GM19372 (cell line): Measurements from ENCODE around the gene FRMD4A.
"Not testable (repeated sequence)": the region's sequence is repeated elsewhere in the genome, so short reads cannot be mapped to it uniquely, and the experiment has no call there.

Source experiments
- ATAC-seq: cut with Tn5 transposase; IDR thresholded peaks from one replicate; pipeline ENCODE4 v1.9.1; 2021; ENCODE audit warnings: mild to moderate bottlenecking, low read depth, moderate library complexity; ENCODE audit not compliant: unreplicated experiment

The FRMD4A gene

DNA sequence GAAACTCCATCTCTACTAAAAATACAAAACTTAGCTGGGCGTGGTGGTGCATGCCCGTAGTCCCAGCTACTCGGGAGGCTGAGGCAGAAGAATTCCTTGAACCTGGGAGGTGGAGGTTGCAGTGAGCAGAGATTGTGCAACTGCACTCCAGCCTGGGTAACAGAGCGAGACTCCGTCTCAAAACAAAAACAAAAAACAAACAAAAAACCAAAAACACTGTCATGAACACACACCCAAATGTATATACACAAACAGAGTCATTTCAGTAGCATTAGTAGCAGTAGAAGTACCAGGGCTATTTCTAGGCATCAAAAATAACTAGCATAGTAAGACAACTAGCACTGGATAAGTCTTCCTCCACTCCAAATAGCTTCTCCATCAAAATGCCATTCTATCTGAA, 263.1 kb downstream of the FRMD4A start:
- not testable (repeated sequence) for ATAC-seq

DNA sequence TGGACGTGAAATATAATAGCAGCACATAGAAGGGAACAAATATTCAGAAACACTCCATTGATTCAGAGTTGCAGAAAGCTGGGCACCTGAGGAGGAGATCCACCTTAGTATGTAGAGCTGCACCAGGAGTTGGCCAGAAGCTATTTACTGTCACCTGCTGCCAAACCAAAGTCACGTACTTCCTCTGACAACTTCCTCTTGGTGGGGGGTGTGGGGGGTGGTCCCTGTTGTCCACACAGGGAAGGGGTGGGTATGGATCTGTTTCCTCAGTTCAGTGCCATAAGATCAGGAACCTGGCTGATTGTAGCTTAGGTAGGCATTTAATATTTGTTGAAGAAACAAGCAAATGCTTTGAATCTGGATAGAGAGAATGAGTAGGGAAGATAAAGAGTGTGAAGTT, 264.6 kb downstream of the FRMD4A start:
- ATAC-seq = no peak

DNA sequence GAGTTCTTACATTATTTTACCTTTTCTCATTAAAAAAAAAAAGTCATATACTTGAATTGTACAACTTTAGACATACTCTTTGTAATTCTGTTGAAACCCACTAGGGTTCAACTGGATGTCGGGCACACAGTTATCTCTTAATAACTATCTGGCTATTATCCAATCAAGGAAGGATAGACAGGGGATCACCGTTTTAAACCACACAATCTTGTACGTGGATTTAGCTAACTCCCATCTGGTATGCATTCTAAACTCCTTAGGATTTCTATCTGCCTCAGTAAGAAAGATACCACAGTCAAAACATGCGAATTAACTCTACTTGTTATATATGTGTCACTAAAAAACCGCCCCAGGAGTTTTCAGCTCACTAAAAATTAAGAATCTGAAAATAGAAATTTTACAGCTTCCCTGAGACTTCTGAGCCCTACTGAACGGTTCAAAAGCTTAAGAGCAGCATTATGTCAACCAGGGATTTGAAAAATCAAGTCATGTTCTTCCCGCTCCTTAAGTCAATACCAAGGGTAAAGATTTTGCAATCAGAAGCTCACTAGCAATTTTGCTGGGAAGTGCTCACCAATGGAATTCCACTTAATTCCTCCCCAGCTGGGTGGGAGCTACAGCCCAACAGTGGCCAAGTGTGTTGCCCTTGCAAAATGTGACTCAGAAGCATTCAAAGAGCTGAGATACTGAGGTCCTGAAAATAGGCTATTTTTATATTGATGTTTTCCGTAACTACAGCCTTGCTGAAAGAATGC, 267.0 kb downstream of the FRMD4A start:
- no peak for ATAC-seq

DNA sequence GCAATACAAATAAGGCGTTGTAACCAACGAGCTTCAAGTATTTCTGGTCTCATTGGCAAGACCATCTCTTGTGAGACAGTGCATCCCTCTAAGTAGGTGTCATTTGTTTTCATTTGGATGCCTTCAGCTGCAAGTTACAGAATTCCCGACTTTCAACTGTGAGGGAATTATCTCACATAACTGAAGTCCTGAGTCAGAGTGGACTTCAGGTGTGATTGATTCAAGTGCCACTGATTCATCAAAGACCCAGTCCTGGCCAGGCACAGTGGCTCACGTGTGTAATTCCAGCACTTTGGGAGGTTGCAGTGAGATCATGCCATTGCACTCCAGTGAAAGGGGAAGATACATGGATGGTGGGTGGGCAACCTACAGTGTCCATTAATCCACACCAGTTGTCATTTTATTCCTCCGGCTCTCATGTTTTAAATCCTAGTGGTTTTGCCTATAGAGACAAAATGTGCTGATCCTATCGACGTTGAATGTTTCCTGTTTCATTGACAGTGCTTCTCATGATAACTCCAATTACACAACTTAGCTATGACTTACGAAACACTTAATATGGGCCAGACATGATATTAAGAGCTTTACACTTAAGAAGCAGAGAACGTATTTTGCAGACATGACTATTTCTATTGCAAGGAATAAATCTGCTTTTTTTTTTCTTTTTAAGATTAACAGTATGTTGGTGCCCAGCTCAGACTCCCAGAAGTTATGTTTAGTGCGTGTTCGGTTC, 268.0 kb downstream of the FRMD4A start:
- ATAC-seq = no peak

DNA sequence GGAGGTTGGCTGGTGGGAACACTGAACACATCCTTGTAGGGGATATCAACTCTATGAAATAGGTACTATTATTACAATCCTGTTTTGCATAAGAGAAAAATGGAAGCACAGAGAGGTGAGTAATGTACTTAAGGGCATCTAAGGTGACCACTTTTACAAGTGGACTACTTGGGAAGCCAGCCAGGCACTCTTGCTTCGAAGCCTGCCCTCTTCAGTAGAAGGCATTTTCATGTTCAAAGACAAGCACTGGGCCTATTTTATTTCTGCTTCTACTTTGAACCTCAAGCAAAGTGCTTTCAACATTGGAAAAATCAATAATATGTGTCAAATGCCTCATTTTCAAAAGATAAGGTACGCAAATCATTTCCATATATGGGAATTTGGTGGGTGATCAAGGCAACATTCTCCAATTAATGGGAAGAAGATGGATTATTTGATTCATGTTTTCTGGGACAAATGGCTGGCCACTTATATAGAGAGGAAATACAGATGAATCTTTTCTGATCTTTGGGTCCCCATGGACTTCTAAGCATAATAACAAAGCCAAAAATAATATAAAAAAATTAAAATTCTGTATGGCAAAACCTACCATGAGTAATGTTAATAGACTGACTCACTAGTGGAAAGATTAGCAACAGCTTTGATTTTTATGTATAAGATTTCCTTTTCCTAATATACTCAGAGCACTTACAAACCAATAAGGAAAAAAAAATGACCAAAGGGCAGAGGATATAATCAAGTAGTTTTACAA, 270.2 kb downstream of the FRMD4A start:
- no peak for ATAC-seq

DNA sequence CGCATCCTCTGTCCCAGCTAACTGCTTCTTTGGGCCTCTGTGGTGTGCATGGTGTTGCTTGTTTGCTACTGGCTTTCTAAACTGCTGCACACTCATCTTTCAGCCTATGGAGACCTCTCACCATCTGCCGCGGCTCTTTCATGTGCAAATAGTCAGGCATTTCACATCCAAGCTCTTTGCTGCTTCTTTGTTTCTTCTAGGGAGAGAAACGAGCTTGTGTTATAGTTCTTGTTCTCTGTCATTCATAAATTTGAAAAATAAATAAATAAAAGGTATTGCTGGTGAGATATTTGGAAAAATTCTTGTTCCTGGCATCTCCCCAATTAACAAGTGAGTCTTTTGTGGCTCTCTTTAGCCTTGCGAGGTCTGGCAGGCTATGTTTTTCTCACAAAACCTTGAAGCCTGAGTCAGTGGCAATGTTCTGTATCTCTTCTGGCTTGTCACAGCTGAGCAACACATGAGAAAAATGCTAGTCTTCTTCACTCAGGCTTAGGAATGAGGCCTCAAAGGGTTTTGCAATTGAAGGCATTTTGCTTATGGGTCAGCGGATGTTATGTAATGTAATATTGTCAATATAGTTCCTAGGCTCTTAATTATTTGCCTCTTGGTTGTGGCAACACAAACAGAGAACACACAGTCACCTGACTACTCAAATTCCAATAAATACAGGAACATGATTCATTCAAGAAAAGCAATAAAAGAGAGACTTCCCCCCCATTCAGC, 274.0 kb downstream of the FRMD4A start:
- ATAC-seq = no peak

DNA sequence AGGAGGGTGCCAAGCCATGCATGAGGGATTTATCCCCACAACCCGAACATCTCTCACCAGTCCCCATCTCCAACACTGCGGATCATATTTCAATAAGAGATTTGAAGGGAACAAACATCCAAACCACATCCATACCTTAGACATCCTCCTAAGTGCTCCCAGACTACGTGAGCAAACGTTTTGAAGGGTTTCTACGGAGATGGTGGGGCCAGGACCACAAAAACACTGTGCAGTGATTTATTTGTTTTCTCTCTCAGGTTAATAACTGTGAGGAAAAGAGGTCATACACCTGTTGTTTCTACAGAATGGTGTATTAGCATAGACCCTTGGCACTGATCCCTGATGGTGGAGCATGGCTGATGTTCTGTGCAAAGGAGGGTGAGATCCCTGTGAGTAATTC, 277.8 kb downstream of the FRMD4A start:
- ATAC-seq = no peak

DNA sequence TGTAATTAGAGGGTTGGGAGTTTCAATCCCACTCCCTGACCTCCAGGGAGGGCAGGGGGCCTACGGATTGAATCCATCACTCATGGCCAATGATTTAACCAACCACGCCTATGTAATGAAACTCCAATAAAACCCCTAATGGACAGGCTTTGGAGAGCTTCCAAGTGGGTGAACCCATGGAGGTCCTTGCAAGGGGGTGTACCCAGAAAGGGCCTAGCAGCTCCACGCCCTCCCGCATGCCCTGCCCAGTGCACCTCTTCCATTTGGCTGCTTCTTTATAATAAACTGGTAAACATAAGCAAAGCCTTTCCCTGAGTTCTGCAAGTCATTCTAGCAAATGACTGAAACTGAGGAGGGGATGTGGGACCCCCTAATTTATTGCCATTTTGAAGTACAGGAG, 280.1 kb downstream of the FRMD4A start:
- no peak for ATAC-seq

DNA sequence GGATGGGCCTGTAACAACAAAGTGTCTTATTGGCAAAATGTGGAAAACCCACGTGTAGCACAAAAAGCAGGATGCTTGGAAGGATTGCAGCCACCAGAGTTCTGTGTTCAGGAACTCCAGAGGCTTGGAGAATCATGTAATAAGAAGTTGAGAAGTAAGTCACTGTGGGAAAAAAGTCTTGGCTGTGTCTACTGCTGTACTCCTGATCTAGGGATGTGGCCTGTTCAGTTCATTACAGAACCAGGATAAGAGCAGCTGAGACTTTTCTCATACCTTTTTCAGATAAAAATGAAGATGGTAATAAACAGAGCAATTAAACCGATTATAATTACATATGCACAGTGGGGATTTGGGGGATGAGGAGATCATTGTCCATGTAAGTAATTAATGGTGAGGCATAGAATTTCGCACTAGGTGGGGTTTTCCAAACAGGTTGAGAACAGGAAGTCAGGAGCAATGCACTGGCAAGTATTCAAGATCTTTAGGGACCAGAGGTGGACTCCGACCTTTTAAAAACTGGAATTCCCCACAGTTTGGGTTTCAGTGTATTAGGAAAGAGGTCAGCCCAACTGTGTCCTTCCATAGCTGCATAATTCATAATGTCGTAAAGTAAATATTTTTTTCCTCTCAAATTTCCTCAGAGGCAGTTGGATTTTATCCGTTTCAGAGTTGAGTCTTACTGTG, 281.7 kb downstream of the FRMD4A start:
- ATAC-seq = no peak

DNA sequence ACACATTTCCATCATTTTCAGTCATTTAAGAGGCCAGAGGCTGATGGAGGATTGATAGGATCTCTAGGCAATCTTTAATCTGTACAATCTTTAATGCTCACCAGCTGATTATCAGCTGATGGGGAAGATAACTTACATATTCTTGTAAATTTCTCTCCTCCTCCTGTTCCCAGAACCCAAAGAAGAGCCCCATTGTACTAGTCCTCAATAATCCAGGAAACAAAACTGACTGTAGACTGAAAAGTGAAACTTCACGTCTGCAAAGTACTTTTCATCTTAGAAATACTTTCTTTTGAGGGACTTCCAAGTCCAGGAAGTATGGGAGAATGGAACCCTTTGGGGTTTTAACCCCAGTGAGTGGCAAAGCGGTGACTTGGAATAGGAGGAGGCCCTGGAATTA, 283.3 kb downstream of the FRMD4A start:
- no peak for ATAC-seq

DNA sequence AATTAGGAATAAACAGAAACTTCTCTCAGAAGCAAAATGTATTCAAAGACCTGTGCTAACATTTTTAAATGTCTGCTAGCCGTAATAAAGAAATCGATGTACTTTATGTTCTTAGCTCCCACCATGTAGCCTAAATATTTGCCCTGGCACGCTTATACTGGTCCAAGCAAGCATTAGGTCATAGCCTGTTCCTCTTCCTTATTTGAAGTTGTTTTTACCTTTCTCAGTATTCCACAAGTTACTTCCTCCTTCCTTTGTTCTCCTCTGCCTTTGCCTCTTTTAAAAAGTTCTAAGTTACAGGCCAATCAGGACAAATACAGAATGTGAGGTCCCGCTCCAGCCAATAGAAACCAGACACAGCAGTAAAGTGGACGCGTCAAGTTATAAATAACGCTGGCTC, 288.7 kb downstream of the FRMD4A start:
- ATAC-seq = not testable (repeated sequence)

DNA sequence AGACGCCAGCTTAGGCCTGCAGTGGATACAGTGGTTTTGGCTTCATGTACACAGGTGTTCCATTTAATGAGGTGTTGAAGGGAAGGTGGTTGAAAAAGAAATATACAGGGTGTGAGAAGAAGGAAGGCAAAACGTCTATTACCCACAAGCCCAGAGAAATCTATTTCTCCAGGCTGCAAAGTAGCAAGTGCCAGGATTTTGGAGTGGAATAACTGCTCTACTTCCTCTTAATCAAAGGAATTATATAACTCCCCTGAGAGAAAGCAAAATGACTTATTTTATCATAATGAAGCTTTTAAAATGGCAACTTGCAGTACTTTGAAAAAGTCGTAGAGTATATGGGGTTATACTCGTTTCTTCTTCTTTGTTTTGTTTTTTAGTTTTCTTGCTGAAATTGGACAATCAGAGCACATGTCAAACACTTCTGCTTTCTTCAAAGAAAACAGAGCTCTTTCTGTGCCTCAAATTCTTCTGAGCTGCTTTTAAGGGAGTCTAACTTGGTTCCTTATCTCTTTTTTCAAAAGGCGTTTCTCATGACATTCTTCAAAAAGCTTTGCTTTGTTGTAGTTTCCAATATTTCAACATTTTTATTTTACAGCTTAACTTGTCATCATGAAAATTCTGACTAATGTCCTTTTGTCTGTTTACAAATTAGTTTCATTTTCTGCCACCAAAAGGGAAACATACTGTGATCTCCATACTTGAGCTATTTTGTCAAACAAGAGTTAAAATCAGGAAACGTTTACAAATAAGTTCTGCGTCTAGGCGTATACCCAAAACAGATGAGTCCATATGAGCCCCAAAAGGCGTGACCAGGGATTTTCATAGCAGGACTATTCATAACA, 289.7 kb downstream of the FRMD4A start:
- ATAC-seq = no peak

DNA sequence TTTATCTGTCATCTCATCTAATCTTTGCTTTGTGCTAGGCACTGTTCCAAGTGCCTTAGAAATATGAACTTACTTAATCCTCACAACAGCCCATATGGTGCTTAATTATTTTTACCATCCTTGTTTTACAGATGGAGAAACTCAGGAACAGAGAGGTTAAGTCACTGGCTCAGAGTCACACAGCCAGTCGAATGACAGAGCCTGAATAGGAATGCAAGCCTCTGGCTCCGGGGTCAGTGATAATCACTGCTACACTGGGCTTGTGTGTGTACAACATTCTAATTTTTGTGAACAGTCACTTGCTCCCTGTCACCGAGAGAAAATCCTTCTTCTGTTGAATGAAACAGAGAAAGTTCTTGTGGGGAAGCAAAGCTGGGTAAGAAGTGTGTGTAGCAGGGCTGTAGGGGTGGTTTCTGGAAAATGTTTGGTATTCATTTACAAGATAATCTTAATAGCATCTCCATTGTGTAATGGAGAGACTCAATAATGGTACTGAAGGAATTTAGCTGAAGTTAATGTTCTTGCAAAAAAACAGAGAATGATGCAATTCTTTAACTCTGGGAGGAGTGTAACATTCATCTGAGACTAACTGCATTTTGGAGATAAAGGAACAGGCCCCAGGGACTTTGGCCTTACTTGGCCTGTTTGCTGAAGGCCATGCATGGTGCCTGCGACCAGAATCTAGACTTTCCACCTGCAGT, 290.6 kb downstream of the FRMD4A start:
- no peak for ATAC-seq

DNA sequence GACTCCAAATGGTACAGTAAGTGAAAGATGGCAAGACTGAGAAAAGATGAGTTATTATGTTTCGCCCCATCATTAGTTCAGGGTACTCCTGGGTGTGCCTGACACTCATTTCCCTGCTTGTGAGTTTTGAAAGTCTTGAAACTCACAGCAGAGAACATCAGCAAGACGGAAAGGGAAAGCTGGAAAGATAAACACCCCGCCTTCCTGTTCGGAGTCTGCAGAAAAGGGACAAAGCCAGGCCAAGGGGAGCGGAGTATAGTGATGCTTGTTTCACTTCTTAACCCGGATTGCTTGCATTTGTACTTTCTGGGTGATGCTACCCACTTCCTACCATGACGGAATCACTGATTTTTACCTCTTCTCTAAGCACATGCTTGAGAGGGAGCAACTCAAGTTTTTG, 294.5 kb downstream of the FRMD4A start:
- no peak for ATAC-seq

DNA sequence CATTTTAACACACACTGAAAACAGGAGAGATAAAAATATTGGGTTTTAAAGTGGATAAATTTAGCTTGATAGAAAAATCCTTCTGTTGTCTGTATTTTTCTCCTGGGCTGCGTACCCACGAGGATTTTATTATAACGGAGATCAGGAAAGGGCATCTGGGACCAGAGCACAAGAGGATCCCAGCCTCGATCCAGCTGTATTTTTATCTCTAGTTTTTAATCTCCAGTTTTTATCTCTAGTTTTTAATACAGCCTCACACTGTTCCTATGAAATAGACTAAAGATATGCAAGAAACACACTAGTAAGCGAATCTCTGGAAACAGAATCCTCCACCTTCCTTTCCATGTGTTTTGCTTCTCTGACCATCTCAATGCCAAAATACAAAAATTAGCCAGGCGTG, 295.2 kb downstream of the FRMD4A start:
- ATAC-seq = no peak

DNA sequence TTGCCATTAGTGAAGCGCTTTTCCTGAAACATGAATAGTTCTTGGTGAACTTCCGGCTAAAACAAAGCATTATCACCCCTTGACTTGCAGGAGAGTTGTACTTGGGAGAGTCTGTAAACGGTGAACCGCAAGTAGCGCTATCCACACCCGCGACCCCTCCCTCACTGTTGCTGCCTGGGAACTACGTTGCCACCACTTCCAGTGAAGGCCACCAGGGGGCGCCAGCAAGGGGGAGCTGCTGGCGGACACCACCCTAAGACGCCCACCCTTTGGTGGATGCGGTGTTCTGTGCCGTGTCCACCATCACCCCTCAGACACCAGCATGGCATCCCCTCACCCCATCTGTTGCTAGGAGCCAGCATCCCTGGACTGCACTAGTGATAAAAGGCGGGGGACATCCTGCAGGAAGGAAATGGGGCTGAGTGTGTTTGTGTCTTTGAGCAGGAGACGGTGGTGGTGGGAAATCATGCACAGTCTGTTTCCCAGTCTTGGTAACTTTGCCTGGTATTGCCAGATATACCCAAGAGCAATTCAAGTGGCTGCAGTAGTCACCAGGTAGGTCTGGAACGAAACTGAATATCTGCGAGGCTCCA, 298.2 kb downstream of the FRMD4A start:
- no peak for ATAC-seq

DNA sequence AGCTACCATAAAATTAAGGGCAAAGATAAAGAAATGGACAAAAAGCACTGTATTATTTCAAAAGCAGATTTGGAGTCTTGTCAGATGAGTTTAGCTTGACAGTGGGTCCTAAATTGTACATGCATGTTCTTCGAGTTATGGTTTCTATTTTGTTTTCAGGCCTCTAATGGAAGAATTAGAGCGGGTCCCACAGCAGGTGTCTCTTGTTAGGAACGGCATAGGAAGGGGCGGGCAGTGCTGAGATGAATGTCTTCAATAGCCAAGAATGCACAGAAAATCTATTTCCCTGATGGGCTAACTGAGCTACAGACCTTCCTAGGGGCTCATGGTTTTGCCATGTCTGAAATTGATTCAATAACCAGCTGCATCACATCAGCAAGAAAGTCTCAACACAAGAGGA, 304.4 kb downstream of the FRMD4A start:
- no peak for ATAC-seq
